ENCODE measurements around the gene NUDT22. TPM values are rescaled to one million over a fixed set of nuclear protein-coding genes. Genes with fewer than 3 reads are reported as not detected.

Gene NUDT22
- total and polyA plus RNA-seq, 10 donors: 61.8 to 109 (median 78.7) TPM

GRCh38 chr11:64238076-64238475 is 12.0 kb downstream of the NUDT22 start:
- peaks cover 25 to 85% (median 66%) of the 10 kb centered on the region in 6 donors for H3K4me1 ChIP-seq
- 75 to 90% (median 82%) methylated on average over 7 to 9 of the region's 9 CpGs for WGBS, 5 donors
- H3K9me3 ChIP-seq: no peaks in the 10 kb centered on the region
- TF ChIP-seq POLR2AphosphoS5 (IDR thresholded peaks at IDR 0.05): peak in 2 of 3 donors; percentile 40 to 47
- no peak for TF ChIP-seq POLR2A (IDR thresholded peaks at IDR 0.05)
- TF ChIP-seq CTCF (IDR thresholded peaks at IDR 0.05 in 8 of 11, conservative IDR thresholded peaks at IDR 0.05 in 3 of 11): no peak
- intact Hi-C loops (cut with DNase I; ENCODE audit: low total_unique reads): no loop called here
- peak; percentile 82 for DNase-seq
- H3K4me3 ChIP-seq: peak overlapping the region in 1 of 8 donors; percentile 35
- peak overlapping the region in 7 of 8 donors; percentile 95 to 100 (median 99) for H3K27ac ChIP-seq
- H3K27me3 ChIP-seq (replicated peaks in 1 of 7): no peaks in the 10 kb centered on the region
- peaks cover 0 to 37% (median 19%) of the 10 kb centered on the region in 6 donors for H3K36me3 ChIP-seq

- peak overlapping the region; percentile 43 to 100 (median 98) for H3K27ac ChIP-seq
- H3K4me1 ChIP-seq: peaks cover 19 to 85% (median 65%) of the 10 kb centered on the region in 6 donors
- peak overlapping the region in 1 of 8 donors; percentile 35 for H3K4me3 ChIP-seq
- H3K36me3 ChIP-seq: peaks cover 0 to 46% (median 26%) of the 10 kb centered on the region in 6 donors
- DNase-seq: no peak
- intact Hi-C loops (cut with DNase I; ENCODE audit: low total_unique reads): no loop called here
- H3K9me3 ChIP-seq: no peaks in the 10 kb centered on the region
- H3K27me3 ChIP-seq (replicated peaks in 1 of 7): no peaks in the 10 kb centered on the region
- TF ChIP-seq CTCF (IDR thresholded peaks at IDR 0.05 in 8 of 11, conservative IDR thresholded peaks at IDR 0.05 in 3 of 11): no peak
- TF ChIP-seq POLR2A (IDR thresholded peaks at IDR 0.05): no peak
- peak in 1 of 3 donors; percentile 61 for TF ChIP-seq POLR2AphosphoS5 (IDR thresholded peaks at IDR 0.05)
- WGBS, 5 donors: 47 to 79% (median 66%) methylated on average over 5 of the region's 5 CpGs
Measured at GRCh38 chr11:64238999-64239398, 12.9 kb downstream of the NUDT22 start.

GRCh38 chr11:64239662-64240434 is 13.8 kb downstream of the NUDT22 start:
- peaks cover 0 to 54% (median 28%) of the 10 kb centered on the region in 6 donors for H3K36me3 ChIP-seq
- H3K4me1 ChIP-seq: peaks cover 20 to 90% (median 67%) of the 10 kb centered on the region in 6 donors
- no peak for DNase-seq
- intact Hi-C loops (cut with DNase I; ENCODE audit: low total_unique reads): no loop called here
- peak overlapping the region; percentile 86 to 100 (median 98) for H3K27ac ChIP-seq
- H3K27me3 ChIP-seq (replicated peaks in 1 of 7): no peaks in the 10 kb centered on the region
- TF ChIP-seq CTCF (IDR thresholded peaks at IDR 0.05 in 8 of 11, conservative IDR thresholded peaks at IDR 0.05 in 3 of 11) (no peak), POLR2AphosphoS5 (IDR thresholded peaks at IDR 0.05) (peak in 2 of 3 donors; percentile 15 to 62)
- H3K4me3 ChIP-seq: peak overlapping the region in 5 of 8 donors; percentile 83 to 99 (median 94)
- no peaks in the 10 kb centered on the region for H3K9me3 ChIP-seq
- WGBS, 5 donors: 56 to 72% (median 59%) methylated on average over 11 of the region's 11 CpGs

Measured in spleen (tissue), 11 donors.